GM12878 (cell line): Measurements from ENCODE around the gene MILR1. TPM values are rescaled to one million over a fixed set of nuclear protein-coding genes. Genes with fewer than 3 reads are reported as not detected.

Experiments used
- microRNA counts: library from miRNA; unstranded; fragments of <30 nt; microRNA quantifications from one replicate; lab custom pipeline; 2016
- microRNA-seq: library from miRNA; unstranded; fragments of <30 nt; microRNA quantifications from one replicate; pipeline ENCODE4, GENCODE V29; 2018
- polyA plus RNA-seq, 11 experiments: library from polyadenylated mRNA; depleted of rRNA in 4 of 11; unstranded in 6 of 11; stranded (reverse) in 5 of 11; fragments of >200 nt; fragmentation: Nextera tagmentation in 4 of 11; fragmentation: Illumina TruSeq in 1 of 11; extraction: Ambion mirVana in 4 of 11; extraction: Trizol in 1 of 11; gene quantifications; 1 replicate in 1 of 11; 2 replicates in 10 of 11; pipeline versions ENCODE4 v1.2.1 to v1.2.3, GENCODE V29; 2011 to 2016; ENCODE audit warnings: inconsistent platforms in 2 of 11, missing spikeins in 2 of 11, low read depth in 1 of 11
- small RNA-seq: library from RNA; depleted of rRNA; stranded (forward); fragments of <200 nt; gene quantifications from one replicate; pipeline ENCODE3, GENCODE V24; 2014
- total RNA-seq, 4 experiments: library from RNA; depleted of rRNA in 3 of 4; stranded (reverse); fragments of >200 nt in 3 of 4; fragmentation: Illumina TruSeq in 1 of 4; extraction: Trizol in 1 of 4; gene quantifications; 2 replicates each; pipeline versions ENCODE4 v1.2.1 to v1.2.3, GENCODE V29; 2013 to 2021

MILR1 gene
- total and polyA plus RNA-seq, 10 of the 15 experiments (the other 5 are each of a cell fraction or from before 2014, with no cell fraction given) = 2.0 to 47.2 (median 17.2) TPM

MicroRNAs within 50 kb of the gene (microRNA counts, 767-probe panel; counts per million panel counts)
- 55.3 counts per million for microRNA hsa-miR-1273e (lab: Ali Mortazavi, UCI)

Small RNA genes within 50 kb of the gene (microRNA-seq; reads per million reads assigned to microRNA genes)
- gene MIR1273E = not detected
- 7.5 reads per million, percentile 38 among the genes with 10 or more reads in this experiment for gene MIR3064
- gene MIR5047 = not detected

Small RNA genes within 50 kb of the gene (small RNA-seq; reads per million reads assigned to genes)
- gene ATP5MFP4 = not detected
- gene MIR1273E = not detected

Other genes starting within 250 kb of the MILR1 start
- gene TEX2, start 185.9 kb upstream of the MILR1 start, total RNA-seq (2014; rRNA removed) = 16.2 and 18.5 TPM in 2 replicates
- gene TEX2, start 185.9 kb upstream of the MILR1 start, total RNA-seq (2014; rRNA removed; fragmentation: Illumina TruSeq; extraction: Trizol) = 15.0 and 16.5 TPM in 2 replicates
- 18.8 and 21.5 TPM in 2 replicates for gene TEX2, start 185.9 kb upstream of the MILR1 start, total RNA-seq (2021)
- 8.8 and 9.9 TPM in 2 replicates for gene TEX2, start 185.9 kb upstream of the MILR1 start, polyA plus RNA-seq (2011; rRNA removed)
- gene TEX2, start 185.9 kb upstream of the MILR1 start, polyA plus RNA-seq (2014; fragmentation: Illumina TruSeq; extraction: Trizol) = 19.9 and 21.9 TPM in 2 replicates
- 1 to 10 TPM; 3.8 to 4.3 TPM for gene TEX2, start 185.9 kb upstream of the MILR1 start, polyA plus RNA-seq (2014; fragmentation: Nextera tagmentation; extraction: Ambion mirVana)
- 12.4 and 12.8 TPM in 2 replicates for gene TEX2, start 185.9 kb upstream of the MILR1 start, polyA plus RNA-seq (2014; rRNA removed)
- gene TEX2, start 185.9 kb upstream of the MILR1 start, polyA plus RNA-seq (2016; fragmentation: Nextera tagmentation; extraction: Ambion mirVana) = 10 to 100 TPM; 16.6 to 18.0 TPM
- gene PECAM1, start 58.3 kb upstream of the MILR1 start, total RNA-seq (2014; rRNA removed) = 11.1 and 13.2 TPM in 2 replicates
- 9.5 and 9.7 TPM in 2 replicates for gene PECAM1, start 58.3 kb upstream of the MILR1 start, total RNA-seq (2014; rRNA removed; fragmentation: Illumina TruSeq; extraction: Trizol)
- 26.1 and 35.2 TPM in 2 replicates for gene PECAM1, start 58.3 kb upstream of the MILR1 start, total RNA-seq (2021)
- gene PECAM1, start 58.3 kb upstream of the MILR1 start, polyA plus RNA-seq (2011; rRNA removed) = 32.7 and 34.7 TPM in 2 replicates
- gene PECAM1, start 58.3 kb upstream of the MILR1 start, polyA plus RNA-seq (2014; fragmentation: Illumina TruSeq; extraction: Trizol) = 13.9 and 17.4 TPM in 2 replicates
- gene PECAM1, start 58.3 kb upstream of the MILR1 start, polyA plus RNA-seq (2014; fragmentation: Nextera tagmentation; extraction: Ambion mirVana) = 1 to 10 TPM; 6.9 to 7.5 TPM
- 16.7 and 20.6 TPM in 2 replicates for gene PECAM1, start 58.3 kb upstream of the MILR1 start, polyA plus RNA-seq (2014; rRNA removed)
- 10 to 100 TPM; 12.5 to 14.1 TPM for gene PECAM1, start 58.3 kb upstream of the MILR1 start, polyA plus RNA-seq (2016; fragmentation: Nextera tagmentation; extraction: Ambion mirVana)
- 17.1 and 18.0 TPM in 2 replicates for gene POLG2, start 47.9 kb downstream of the MILR1 start, total RNA-seq (2014; rRNA removed)
- gene POLG2, start 47.9 kb downstream of the MILR1 start, total RNA-seq (2014; rRNA removed; fragmentation: Illumina TruSeq; extraction: Trizol) = 22.0 and 22.8 TPM in 2 replicates
- gene POLG2, start 47.9 kb downstream of the MILR1 start, total RNA-seq (2021) = 20.6 and 27.3 TPM in 2 replicates
- gene POLG2, start 47.9 kb downstream of the MILR1 start, polyA plus RNA-seq (2011; rRNA removed) = 24.8 and 32.9 TPM in 2 replicates
- gene POLG2, start 47.9 kb downstream of the MILR1 start, polyA plus RNA-seq (2014; fragmentation: Illumina TruSeq; extraction: Trizol) = 22.4 and 24.9 TPM in 2 replicates
- 10 to 100 TPM; 10.2 to 13.5 TPM for gene POLG2, start 47.9 kb downstream of the MILR1 start, polyA plus RNA-seq (2014; fragmentation: Nextera tagmentation; extraction: Ambion mirVana)
- 22.3 and 27.7 TPM in 2 replicates for gene POLG2, start 47.9 kb downstream of the MILR1 start, polyA plus RNA-seq (2014; rRNA removed)
- gene POLG2, start 47.9 kb downstream of the MILR1 start, polyA plus RNA-seq (2016; fragmentation: Nextera tagmentation; extraction: Ambion mirVana) = 10 to 100 TPM; 22.1 to 26.7 TPM
- gene DDX5, start 57.2 kb downstream of the MILR1 start, total RNA-seq (2014; rRNA removed) = 257 and 299 TPM in 2 replicates
- gene DDX5, start 57.2 kb downstream of the MILR1 start, total RNA-seq (2014; rRNA removed; fragmentation: Illumina TruSeq; extraction: Trizol) = 482 and 485 TPM in 2 replicates
- gene DDX5, start 57.2 kb downstream of the MILR1 start, total RNA-seq (2021) = 713 and 715 TPM in 2 replicates
- gene DDX5, start 57.2 kb downstream of the MILR1 start, polyA plus RNA-seq (2011; rRNA removed) = 766 and 1,007 TPM in 2 replicates
- gene DDX5, start 57.2 kb downstream of the MILR1 start, polyA plus RNA-seq (2014; fragmentation: Illumina TruSeq; extraction: Trizol) = 689 and 910 TPM in 2 replicates
- gene DDX5, start 57.2 kb downstream of the MILR1 start, polyA plus RNA-seq (2014; fragmentation: Nextera tagmentation; extraction: Ambion mirVana) = 100 to 1,000 TPM; 530 to 888 TPM
- 1,062 and 1,423 TPM in 2 replicates for gene DDX5, start 57.2 kb downstream of the MILR1 start, polyA plus RNA-seq (2014; rRNA removed)
- 100 to 1,000 TPM; 723 to 740 TPM for gene DDX5, start 57.2 kb downstream of the MILR1 start, polyA plus RNA-seq (2016; fragmentation: Nextera tagmentation; extraction: Ambion mirVana)
- 28.4 and 31.3 TPM in 2 replicates for gene CEP95, start 57.9 kb downstream of the MILR1 start, total RNA-seq (2014; rRNA removed)
- 35.1 and 36.6 TPM in 2 replicates for gene CEP95, start 57.9 kb downstream of the MILR1 start, total RNA-seq (2014; rRNA removed; fragmentation: Illumina TruSeq; extraction: Trizol)
- 25.0 and 27.8 TPM in 2 replicates for gene CEP95, start 57.9 kb downstream of the MILR1 start, total RNA-seq (2021)
- gene CEP95, start 57.9 kb downstream of the MILR1 start, polyA plus RNA-seq (2011; rRNA removed) = 54.9 and 76.9 TPM in 2 replicates
- gene CEP95, start 57.9 kb downstream of the MILR1 start, polyA plus RNA-seq (2014; fragmentation: Illumina TruSeq; extraction: Trizol) = 37.2 and 41.8 TPM in 2 replicates
- 10 to 100 TPM; 17.7 to 22.6 TPM for gene CEP95, start 57.9 kb downstream of the MILR1 start, polyA plus RNA-seq (2014; fragmentation: Nextera tagmentation; extraction: Ambion mirVana)
- gene CEP95, start 57.9 kb downstream of the MILR1 start, polyA plus RNA-seq (2014; rRNA removed) = 32.9 and 36.6 TPM in 2 replicates
- 10 to 100 TPM; 24.7 to 25.5 TPM for gene CEP95, start 57.9 kb downstream of the MILR1 start, polyA plus RNA-seq (2016; fragmentation: Nextera tagmentation; extraction: Ambion mirVana)
- 7.9 and 11.1 TPM in 2 replicates for gene SMURF2, start 213.2 kb downstream of the MILR1 start, total RNA-seq (2014; rRNA removed)
- 13.0 and 13.4 TPM in 2 replicates for gene SMURF2, start 213.2 kb downstream of the MILR1 start, total RNA-seq (2014; rRNA removed; fragmentation: Illumina TruSeq; extraction: Trizol)
- 8.8 and 9.0 TPM in 2 replicates for gene SMURF2, start 213.2 kb downstream of the MILR1 start, total RNA-seq (2021)
- 11.8 and 13.6 TPM in 2 replicates for gene SMURF2, start 213.2 kb downstream of the MILR1 start, polyA plus RNA-seq (2011; rRNA removed)
- gene SMURF2, start 213.2 kb downstream of the MILR1 start, polyA plus RNA-seq (2014; fragmentation: Illumina TruSeq; extraction: Trizol) = 12.0 and 12.7 TPM in 2 replicates
- gene SMURF2, start 213.2 kb downstream of the MILR1 start, polyA plus RNA-seq (2014; fragmentation: Nextera tagmentation; extraction: Ambion mirVana) = 1 to 10 TPM; 2.8 to 3.3 TPM
- gene SMURF2, start 213.2 kb downstream of the MILR1 start, polyA plus RNA-seq (2014; rRNA removed) = 6.5 and 7.1 TPM in 2 replicates
- gene SMURF2, start 213.2 kb downstream of the MILR1 start, polyA plus RNA-seq (2016; fragmentation: Nextera tagmentation; extraction: Ambion mirVana) = 1 to 10 TPM; 3.5 to 4.5 TPM